Measurements from ENCODE around the gene PSORS1C1. TPM values are rescaled to one million over a fixed set of nuclear protein-coding genes. Genes with fewer than 3 reads are reported as not detected.
"Not testable (repeated sequence)": the region's sequence is repeated elsewhere in the genome, so short reads cannot be mapped to it uniquely, and the experiment has no call there.

Gene PSORS1C1
- total RNA-seq, 1 donor from 2014 or later, result not detected

- H3K36me3 Mint-ChIP-seq, result peaks cover 6% of the 10 kb centered on the region
- no peak for DNase-seq (ENCODE audit: low spot score)
- no peak overlapping the region for H3K9ac ChIP-seq
Measured at GRCh38 chr6:31161216-31162126, 46.9 kb downstream of the PSORS1C1 start.

DNA sequence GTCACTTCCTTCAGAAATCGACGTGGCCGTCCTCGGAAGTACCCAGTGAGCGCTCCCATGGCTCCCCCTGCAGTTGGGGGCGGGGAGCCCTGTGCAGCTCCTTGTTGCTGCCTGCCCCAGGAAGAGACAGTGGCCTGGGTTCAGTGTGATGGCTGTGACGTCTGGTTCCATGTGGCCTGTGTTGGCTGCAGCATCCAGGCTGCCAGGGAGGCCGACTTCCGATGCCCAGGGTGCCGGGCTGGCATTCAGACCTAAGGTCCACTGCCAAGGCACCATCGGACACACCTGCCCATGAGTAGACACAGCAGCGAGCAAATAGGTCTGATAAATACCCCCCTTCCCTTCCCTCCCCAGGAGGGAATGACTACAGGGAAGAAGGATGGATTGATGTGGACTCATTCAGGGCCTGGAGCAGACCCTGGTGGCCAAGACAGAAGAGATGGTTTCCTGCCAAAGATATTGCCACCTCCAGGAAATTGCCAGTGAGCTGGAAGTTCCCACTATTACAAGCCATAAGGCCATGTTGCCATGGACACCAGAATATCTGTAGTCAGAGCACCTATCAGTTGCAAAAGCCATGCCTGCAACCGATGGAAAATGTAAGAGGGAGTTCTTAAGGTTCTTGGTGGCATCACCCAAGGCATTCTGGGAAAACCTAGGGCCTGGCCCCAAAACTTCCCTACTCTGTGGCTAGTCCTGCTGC is 48.0 kb downstream of the PSORS1C1 start:
- Histone ChIP-seq H3K36me3 (no peaks in the 10 kb centered on the region), H3K27ac (no peak overlapping the region), H3K4me2 (no peak overlapping the region), H3K9me3 (ENCODE audit: low read depth) (no peaks in the 10 kb centered on the region), H3K9ac (no peak overlapping the region), H3K27me3 (peaks cover 12% of the 10 kb centered on the region), H3K4me3 (no peak overlapping the region), H4K20me1 (ENCODE audit: low read depth) (no peaks in the 10 kb centered on the region), H3K79me2 (ENCODE audit: low read depth) (no peaks in the 10 kb centered on the region), H3K4me1 (peaks cover 3% of the 10 kb centered on the region), H2AFZ (replicated peaks) (no peak overlapping the region), H3F3A (ENCODE audit: low read depth) (peaks cover 14% of the 10 kb centered on the region)
- H3K36me3 Mint-ChIP-seq, result peaks cover 6% of the 10 kb centered on the region
- H3K27ac Mint-ChIP-seq, result no peak overlapping the region
- H3K9me3 Mint-ChIP-seq, result no peaks in the 10 kb centered on the region
- H3K27me3 Mint-ChIP-seq (ENCODE audit: insufficient read depth, low read depth), result peaks cover 4% of the 10 kb centered on the region
- H3K4me3 Mint-ChIP-seq, result no peak overlapping the region
- peaks cover 15% of the 10 kb centered on the region for H3K4me1 Mint-ChIP-seq
- DNase-seq (ENCODE audit: low spot score), result no peak
- TF ChIP-seq, protein P1, sequence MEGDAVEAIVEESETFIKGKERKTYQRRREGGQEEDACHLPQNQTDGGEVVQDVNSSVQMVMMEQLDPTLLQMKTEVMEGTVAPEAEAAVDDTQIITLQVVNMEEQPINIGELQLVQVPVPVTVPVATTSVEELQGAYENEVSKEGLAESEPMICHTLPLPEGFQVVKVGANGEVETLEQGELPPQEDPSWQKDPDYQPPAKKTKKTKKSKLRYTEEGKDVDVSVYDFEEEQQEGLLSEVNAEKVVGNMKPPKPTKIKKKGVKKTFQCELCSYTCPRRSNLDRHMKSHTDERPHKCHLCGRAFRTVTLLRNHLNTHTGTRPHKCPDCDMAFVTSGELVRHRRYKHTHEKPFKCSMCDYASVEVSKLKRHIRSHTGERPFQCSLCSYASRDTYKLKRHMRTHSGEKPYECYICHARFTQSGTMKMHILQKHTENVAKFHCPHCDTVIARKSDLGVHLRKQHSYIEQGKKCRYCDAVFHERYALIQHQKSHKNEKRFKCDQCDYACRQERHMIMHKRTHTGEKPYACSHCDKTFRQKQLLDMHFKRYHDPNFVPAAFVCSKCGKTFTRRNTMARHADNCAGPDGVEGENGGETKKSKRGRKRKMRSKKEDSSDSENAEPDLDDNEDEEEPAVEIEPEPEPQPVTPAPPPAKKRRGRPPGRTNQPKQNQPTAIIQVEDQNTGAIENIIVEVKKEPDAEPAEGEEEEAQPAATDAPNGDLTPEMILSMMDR (IDR thresholded peaks at IDR 0.05), result no peak
- TF ChIP-seq EZH2 (IDR thresholded peaks at IDR 0.05), result no peak
- no peak for TF ChIP-seq EZH2phosphoT487 (IDR thresholded peaks at IDR 0.05)

More at GRCh38 chr6:31161216-31162126, 46.9 kb downstream of the PSORS1C1 start:
- Histone ChIP-seq H3K36me3 (no peaks in the 10 kb centered on the region), H2AFZ (replicated peaks) (no peak overlapping the region), H3K27ac (no peak overlapping the region), H3K4me2 (no peak overlapping the region), H3K79me2 (ENCODE audit: low read depth) (peaks cover 10% of the 10 kb centered on the region), H4K20me1 (ENCODE audit: low read depth) (no peaks in the 10 kb centered on the region), H3K4me3 (no peak overlapping the region), H3F3A (ENCODE audit: low read depth) (peaks cover 14% of the 10 kb centered on the region), H3K27me3 (peaks cover 12% of the 10 kb centered on the region), H3K4me1 (peaks cover 10% of the 10 kb centered on the region), H3K9me3 (ENCODE audit: low read depth) (no peaks in the 10 kb centered on the region)
- TF ChIP-seq, protein P1 (IDR thresholded peaks at IDR 0.05), result no peak
- TF ChIP-seq EZH2 (IDR thresholded peaks at IDR 0.05) (no peak), EZH2phosphoT487 (IDR thresholded peaks at IDR 0.05) (no peak)
- Mint-ChIP-seq H3K27me3 (ENCODE audit: insufficient read depth, low read depth) (peaks cover 4% of the 10 kb centered on the region), H3K27ac (no peak overlapping the region), H3K4me1 (peaks cover 23% of the 10 kb centered on the region), H3K4me3 (no peak overlapping the region), H3K9me3 (no peaks in the 10 kb centered on the region)

DNA sequence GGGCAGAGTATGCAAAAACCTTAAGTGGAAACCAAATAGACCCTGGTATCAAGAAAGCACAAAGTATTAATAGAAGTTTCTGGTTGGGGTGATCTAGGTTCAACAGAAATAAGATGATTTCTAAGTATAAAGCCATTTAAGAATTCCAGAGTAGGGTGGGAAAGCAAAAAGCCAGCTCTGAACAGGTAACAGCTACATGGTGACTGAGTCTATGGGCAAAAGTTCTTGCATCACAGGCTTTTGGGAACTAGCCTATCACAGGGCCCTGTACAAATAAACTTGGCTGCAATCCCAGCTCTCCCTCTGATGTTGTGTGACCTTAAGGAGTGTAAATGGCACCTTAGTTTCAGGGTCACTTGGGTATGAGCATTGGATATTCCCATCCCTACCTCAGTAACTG is 49.3 kb downstream of the PSORS1C1 start:
- H3K36me3 Mint-ChIP-seq, result peaks cover 6% of the 10 kb centered on the region
- H3K4me1 Mint-ChIP-seq, result peaks cover 9% of the 10 kb centered on the region
- TF ChIP-seq EZH2phosphoT487 (IDR thresholded peaks at IDR 0.05), result no peak
- TF ChIP-seq EZH2 (IDR thresholded peaks at IDR 0.05), result no peak
- TF ChIP-seq, protein P1 (IDR thresholded peaks at IDR 0.05), result no peak

GRCh38 chr6:31164475-31165063 is 50.0 kb downstream of the PSORS1C1 start:
- not testable (repeated sequence) for H2AFZ ChIP-seq (replicated peaks); H3K36me3 ChIP-seq; H4K20me1 ChIP-seq (ENCODE audit: low read depth); H3K9ac ChIP-seq; H3K4me3 Mint-ChIP-seq; H3K27ac ChIP-seq; H3K9me3 ChIP-seq (ENCODE audit: low read depth); H3K36me3 Mint-ChIP-seq; H3K4me1 ChIP-seq; H3F3A ChIP-seq (ENCODE audit: low read depth); H3K4me3 ChIP-seq; H3K79me2 ChIP-seq (ENCODE audit: low read depth); H3K27me3 Mint-ChIP-seq (ENCODE audit: insufficient read depth, low read depth); H3K9me3 Mint-ChIP-seq; H3K4me2 ChIP-seq; DNase-seq (ENCODE audit: low spot score)
- peak overlapping the region; percentile 35 for H3K27ac Mint-ChIP-seq
- peaks cover 12% of the 10 kb centered on the region for H3K4me1 Mint-ChIP-seq
- H3K27me3 ChIP-seq, result peaks cover 22% of the 10 kb centered on the region

More for the DNA sequence above, 49.3 kb downstream of the PSORS1C1 start:
- Histone ChIP-seq H3K9ac (no peak overlapping the region), H3K9me3 (ENCODE audit: low read depth) (no peaks in the 10 kb centered on the region), H3F3A (ENCODE audit: low read depth) (peaks cover 9% of the 10 kb centered on the region), H3K4me1 (peaks cover 3% of the 10 kb centered on the region), H4K20me1 (ENCODE audit: low read depth) (no peaks in the 10 kb centered on the region), H3K4me2 (no peak overlapping the region), H3K4me3 (no peak overlapping the region), H2AFZ (replicated peaks) (no peak overlapping the region), H3K79me2 (ENCODE audit: low read depth) (no peaks in the 10 kb centered on the region), H3K27ac (no peak overlapping the region), H3K27me3 (peaks cover 22% of the 10 kb centered on the region), H3K36me3 (no peaks in the 10 kb centered on the region)
- Mint-ChIP-seq H3K9me3 (no peaks in the 10 kb centered on the region), H3K27ac (no peak overlapping the region), H3K27me3 (ENCODE audit: insufficient read depth, low read depth) (peaks cover 7% of the 10 kb centered on the region), H3K4me3 (no peak overlapping the region)
- no peak for DNase-seq (ENCODE audit: low spot score)

DNA sequence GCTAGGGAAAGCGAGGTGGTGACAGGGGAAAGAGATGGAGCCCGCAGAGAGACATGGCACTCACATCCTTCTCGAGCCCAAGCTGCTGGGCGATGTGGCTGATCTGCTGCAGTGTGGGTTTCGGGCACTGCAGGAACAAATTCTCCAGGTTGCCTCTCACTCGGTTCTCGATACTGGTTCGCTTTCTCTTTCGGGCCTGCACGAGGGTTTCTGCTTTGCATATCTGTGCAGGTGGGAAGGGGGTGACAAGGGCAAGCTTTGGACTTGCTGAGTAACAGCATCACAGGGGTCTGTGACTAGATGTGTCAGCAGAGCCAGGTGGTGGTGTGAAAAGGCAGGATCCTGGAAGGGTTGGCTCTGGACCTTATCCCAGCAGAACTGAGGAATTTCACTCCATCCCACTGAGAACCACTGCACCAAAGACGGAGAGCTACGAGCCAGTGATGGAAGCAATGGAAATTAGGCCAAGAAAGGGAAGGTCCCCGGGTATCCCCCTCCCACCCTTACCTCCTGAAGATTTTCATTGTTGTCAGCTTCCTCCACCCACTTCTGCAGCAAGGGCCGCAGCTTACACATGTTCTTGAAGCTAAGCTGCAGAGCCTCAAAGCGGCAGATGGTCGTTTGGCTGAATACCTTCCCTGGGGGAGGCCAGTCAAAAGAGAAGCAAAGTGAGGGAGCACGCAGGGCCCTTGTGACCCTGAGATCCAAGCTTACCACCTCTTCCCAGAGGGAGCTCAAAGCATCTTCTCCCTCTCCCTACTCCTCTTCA is 50.6 kb downstream of the PSORS1C1 start:
- H2AFZ ChIP-seq (replicated peaks); H3K27me3 Mint-ChIP-seq (ENCODE audit: insufficient read depth, low read depth); H3K79me2 ChIP-seq (ENCODE audit: low read depth); H4K20me1 ChIP-seq (ENCODE audit: low read depth); H3K4me3 Mint-ChIP-seq; H3K9me3 ChIP-seq (ENCODE audit: low read depth); H3K27ac ChIP-seq; H3K4me3 ChIP-seq; H3K36me3 Mint-ChIP-seq; H3K4me1 ChIP-seq; H3K36me3 ChIP-seq; H3F3A ChIP-seq (ENCODE audit: low read depth); H3K9me3 Mint-ChIP-seq; DNase-seq (ENCODE audit: low spot score); H3K4me2 ChIP-seq; H3K4me1 Mint-ChIP-seq; H3K9ac ChIP-seq: not testable (repeated sequence)
- peaks cover 23% of the 10 kb centered on the region for H3K27me3 ChIP-seq
- peak overlapping the region; percentile 35 for H3K27ac Mint-ChIP-seq

Measured in neural progenitor cell (in vitro differentiated cells).